ENCODE results near the gene FBLN2. TPM values are rescaled to one million over a fixed set of nuclear protein-coding genes. Genes with fewer than 3 reads are reported as not detected.

The FBLN2 gene
- total RNA-seq, 1 donor from 2014 or later, result 323 TPM

DNA sequence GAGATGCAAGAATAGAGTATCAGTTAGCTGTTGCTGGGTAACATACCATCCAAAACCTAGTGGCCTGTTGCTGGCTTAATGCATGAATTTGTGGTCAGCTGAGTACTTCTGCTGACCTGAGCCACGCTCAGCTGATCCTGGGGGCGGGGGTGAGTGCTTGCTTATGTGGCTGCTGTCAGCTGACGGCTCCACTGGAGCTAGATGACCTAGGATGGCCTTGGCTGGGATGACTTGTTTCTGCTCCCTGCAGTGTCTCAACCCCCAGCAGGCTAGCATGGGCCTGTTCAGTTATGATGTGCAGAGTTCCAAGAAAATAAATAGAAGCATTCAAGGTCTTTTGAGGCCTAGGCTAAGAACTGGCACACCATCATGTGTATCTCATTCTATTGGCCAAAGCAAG lies 63.9 kb downstream of the FBLN2 start:
- intact Hi-C loops (cut with DNase I), result no loop called here
- TF ChIP-seq, protein P1, sequence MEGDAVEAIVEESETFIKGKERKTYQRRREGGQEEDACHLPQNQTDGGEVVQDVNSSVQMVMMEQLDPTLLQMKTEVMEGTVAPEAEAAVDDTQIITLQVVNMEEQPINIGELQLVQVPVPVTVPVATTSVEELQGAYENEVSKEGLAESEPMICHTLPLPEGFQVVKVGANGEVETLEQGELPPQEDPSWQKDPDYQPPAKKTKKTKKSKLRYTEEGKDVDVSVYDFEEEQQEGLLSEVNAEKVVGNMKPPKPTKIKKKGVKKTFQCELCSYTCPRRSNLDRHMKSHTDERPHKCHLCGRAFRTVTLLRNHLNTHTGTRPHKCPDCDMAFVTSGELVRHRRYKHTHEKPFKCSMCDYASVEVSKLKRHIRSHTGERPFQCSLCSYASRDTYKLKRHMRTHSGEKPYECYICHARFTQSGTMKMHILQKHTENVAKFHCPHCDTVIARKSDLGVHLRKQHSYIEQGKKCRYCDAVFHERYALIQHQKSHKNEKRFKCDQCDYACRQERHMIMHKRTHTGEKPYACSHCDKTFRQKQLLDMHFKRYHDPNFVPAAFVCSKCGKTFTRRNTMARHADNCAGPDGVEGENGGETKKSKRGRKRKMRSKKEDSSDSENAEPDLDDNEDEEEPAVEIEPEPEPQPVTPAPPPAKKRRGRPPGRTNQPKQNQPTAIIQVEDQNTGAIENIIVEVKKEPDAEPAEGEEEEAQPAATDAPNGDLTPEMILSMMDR (IDR thresholded peaks at IDR 0.05), result no peak
- H3K36me3 ChIP-seq, result peaks cover 0 to 1% of the 10 kb centered on the region in 2 donors
- no peak overlapping the region for H3K27ac ChIP-seq
- no peak for DNase-seq (ENCODE audit: low spot score in 2 of 2)
- H3K4me3 ChIP-seq, result no peak overlapping the region
- no peaks in the 10 kb centered on the region for H3K27me3 ChIP-seq
- no peaks in the 10 kb centered on the region for H3K9me3 ChIP-seq
- no peaks in the 10 kb centered on the region for H3K4me1 ChIP-seq

- Histone ChIP-seq H3K9me3 (no peaks in the 10 kb centered on the region), H3K4me1 (no peaks in the 10 kb centered on the region), H3K4me3 (no peak overlapping the region), H3K36me3 (peaks cover 0 to 3% of the 10 kb centered on the region in 2 donors), H3K27ac (no peak overlapping the region), H3K27me3 (no peaks in the 10 kb centered on the region)
- intact Hi-C loops (cut with DNase I), result no loop called here
- DNase-seq (ENCODE audit: low spot score in 2 of 2), result no peak
- TF ChIP-seq, protein P1 (IDR thresholded peaks at IDR 0.05), result no peak
Measured at GRCh38 chr3:13613343-13614190, 64.6 kb downstream of the FBLN2 start.

DNA sequence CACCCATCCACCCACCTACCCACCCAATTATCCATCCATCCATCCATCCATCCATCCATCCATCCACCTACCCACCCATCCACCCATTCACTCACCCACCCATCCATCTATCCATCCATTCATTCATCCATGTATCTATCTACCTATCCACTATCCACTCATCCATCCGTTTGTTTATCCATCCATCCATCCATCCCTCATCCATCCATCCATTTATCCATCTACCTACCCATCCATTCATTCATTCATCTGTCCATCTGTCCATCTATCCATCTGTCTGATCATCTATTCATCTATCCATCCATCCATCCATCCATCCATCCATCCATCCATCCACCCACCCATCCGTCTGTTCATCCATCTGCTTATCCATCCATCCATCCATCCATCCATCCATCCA lies 65.7 kb downstream of the FBLN2 start:
- TF ChIP-seq, protein P1 (IDR thresholded peaks at IDR 0.05), result no peak
- H3K4me1 ChIP-seq, result no peaks in the 10 kb centered on the region
- H3K27ac ChIP-seq, result no peak overlapping the region
- no peak for DNase-seq (ENCODE audit: low spot score in 2 of 2)
- intact Hi-C loops (cut with DNase I), result no loop called here
- H3K36me3 ChIP-seq, result peaks cover 0 to 3% of the 10 kb centered on the region in 2 donors
- no peak overlapping the region for H3K4me3 ChIP-seq
- H3K9me3 ChIP-seq, result no peaks in the 10 kb centered on the region
- H3K27me3 ChIP-seq, result no peaks in the 10 kb centered on the region

DNA sequence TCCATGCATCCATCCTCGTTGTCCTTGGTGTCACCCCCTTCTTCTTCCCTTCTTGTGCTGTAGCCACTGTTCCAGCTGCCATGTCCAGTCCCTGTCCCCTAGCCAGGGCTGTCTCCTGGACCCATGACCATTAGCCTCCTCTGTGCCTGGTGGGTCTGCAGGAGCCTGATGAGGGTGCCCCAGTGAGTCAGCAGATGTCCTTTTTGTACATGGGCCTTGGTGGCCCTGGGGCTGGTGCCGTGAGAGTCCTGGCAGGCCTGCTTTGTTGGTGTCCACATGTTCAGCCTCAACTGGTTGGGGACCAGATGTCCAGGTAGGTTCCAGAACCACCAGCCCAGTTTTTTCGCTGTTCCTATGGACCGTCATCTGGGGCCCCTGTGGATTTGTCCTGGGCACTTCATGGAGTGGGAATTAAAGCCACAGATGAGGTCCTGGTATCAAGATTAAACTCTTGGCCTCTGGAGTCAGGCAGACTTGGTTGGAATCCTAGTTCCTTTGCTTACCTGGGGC lies 66.1 kb downstream of the FBLN2 start:
- no peak overlapping the region for H3K4me3 ChIP-seq
- H3K27ac ChIP-seq, result no peak overlapping the region
- TF ChIP-seq, protein P1 (IDR thresholded peaks at IDR 0.05), result no peak
- no peak for DNase-seq (ENCODE audit: low spot score in 2 of 2)
- H3K27me3 ChIP-seq, result no peaks in the 10 kb centered on the region
- no peaks in the 10 kb centered on the region for H3K9me3 ChIP-seq
- no peaks in the 10 kb centered on the region for H3K4me1 ChIP-seq
- intact Hi-C loops (cut with DNase I), result no loop called here
- peaks cover 0 to 3% of the 10 kb centered on the region in 2 donors for H3K36me3 ChIP-seq

DNA sequence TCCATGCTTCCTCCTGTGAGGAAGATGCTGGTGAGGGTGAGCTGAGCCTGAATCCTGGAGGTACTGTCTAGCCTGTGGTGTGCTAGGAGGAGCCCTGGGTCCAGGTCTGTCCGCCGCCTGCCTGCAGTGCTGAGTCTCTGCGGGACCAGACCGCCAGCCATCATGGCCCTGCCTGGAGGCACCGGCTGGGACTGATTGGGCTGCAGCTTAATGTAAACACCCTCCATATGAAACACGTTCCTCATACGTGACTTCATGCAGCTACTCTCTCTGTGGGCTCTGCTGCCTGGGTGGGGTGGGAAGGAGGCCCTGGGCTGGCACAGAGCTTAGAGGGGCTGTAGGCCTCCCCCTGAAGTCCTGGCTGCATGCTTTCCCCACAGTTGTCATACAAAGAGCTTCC lies 67.4 kb downstream of the FBLN2 start:
- Histone ChIP-seq H3K27me3 (no peaks in the 10 kb centered on the region), H3K4me3 (no peak overlapping the region), H3K27ac (no peak overlapping the region), H3K9me3 (no peaks in the 10 kb centered on the region), H3K4me1 (no peaks in the 10 kb centered on the region), H3K36me3 (peaks cover 0 to 3% of the 10 kb centered on the region in 2 donors)
- no peak for DNase-seq (ENCODE audit: low spot score in 2 of 2)
- TF ChIP-seq, protein P1 (IDR thresholded peaks at IDR 0.05), result no peak
- intact Hi-C loops (cut with DNase I), result no loop called here
